SK-N-SH (cell line): ENCODE data around the gene AGXT2. TPM values are rescaled to one million over a fixed set of nuclear protein-coding genes. Genes with fewer than 3 reads are reported as not detected.

Source experiments
- CTCF ChIA-PET: fragments of 300-600, 350-600 bp; formaldehyde crosslinking; extraction: SDS; loops from one replicate; lab custom pipeline; 2021; lab: Yijun Ruan, JAX
- POLR2A ChIA-PET: fragments of 350-600 bp; sonication (Branson Sonifier 250); formaldehyde crosslinking; extraction: SDS; loops from one replicate; lab custom pipeline; 2020; ENCODE audit warnings: antibody characterized with exemption, inconsistent platforms; lab: Yijun Ruan, JAX
- DNase-seq: peaks from one replicate; pipeline ENCODE4 v3.0.0; 2012
- H2AFZ ChIP-seq: fragments of 200-600 bp; sonication (generic); 2 replicates; pipeline ENCODE4 v1.8.1; 2016; ENCODE audit warnings: antibody characterized with exemption, mild to moderate bottlenecking, low read depth
- H3F3A ChIP-seq: fragments of 200-600 bp; sonication (generic); replicated peaks from 2 replicates; pipeline ENCODE3; 2016; ENCODE audit warnings: antibody characterized with exemption, mild to moderate bottlenecking; ENCODE audit not compliant: insufficient read depth
- H3K27ac ChIP-seq, 2 experiments: fragments of 200-500 bp in 1 of 2; fragments of 200-600 bp in 1 of 2; sonication (Bioruptor generic) in 1 of 2; sonication (generic), shearing (Covaris generic) in 1 of 2; 2 replicates each; pipeline versions ENCODE4 v1.5.1 to v1.6.1; 2014 to 2016; ENCODE audit warnings: low read depth in 2 of 2, inconsistent platforms in 1 of 2, low read length in 1 of 2, mild to moderate bottlenecking in 1 of 2, mixed read lengths in 1 of 2
- H3K27me3 ChIP-seq: fragments of 200-600 bp; sonication (generic), shearing (Covaris generic); 2 replicates; pipeline ENCODE4 v1.6.1; 2016; ENCODE audit warnings: mixed run types; ENCODE audit not compliant: insufficient read depth
- H3K36me3 ChIP-seq, 2 experiments: fragments of 200-500 bp in 1 of 2; fragments of 200-600 bp in 1 of 2; sonication (Bioruptor generic) in 1 of 2; sonication (generic) in 1 of 2; replicated peaks in 1 of 2; 2 replicates each; pipeline versions ENCODE3 to v1.5.1; 2014 to 2016; ENCODE audit warnings: low read length in 1 of 2, mild to moderate bottlenecking in 1 of 2; ENCODE audit not compliant: insufficient read depth in 2 of 2, control insufficient read depth in 1 of 2
- H3K4me1 ChIP-seq, 2 experiments: fragments of 200-500 bp in 1 of 2; fragments of 200-600 bp in 1 of 2; sonication (Bioruptor generic) in 1 of 2; sonication (generic), shearing (Covaris generic) in 1 of 2; 2 replicates each; pipeline versions ENCODE4 v1.5.1 to v1.6.1; 2014 to 2016; ENCODE audit warnings: low read depth in 1 of 2, low read length in 1 of 2, mixed run types in 1 of 2; ENCODE audit not compliant: insufficient read depth in 2 of 2, control insufficient read depth in 1 of 2
- H3K4me2 ChIP-seq: fragments of 200-600 bp; sonication (generic), shearing (Covaris generic); 2 replicates; pipeline ENCODE4 v1.6.1; 2017; ENCODE audit warnings: mixed run types
- H3K4me3 ChIP-seq, 2 experiments: fragments of 200-500 bp in 1 of 2; fragments of 200-600 bp in 1 of 2; sonication (Bioruptor generic) in 1 of 2; sonication (generic), shearing (Covaris generic) in 1 of 2; 2 replicates each; pipeline versions ENCODE4 v1.5.1 to v1.8.1; 2014 to 2016; ENCODE audit warnings: low read depth in 2 of 2, inconsistent platforms in 1 of 2, low read length in 1 of 2, mild to moderate bottlenecking in 1 of 2, mixed read lengths in 1 of 2, moderate library complexity in 1 of 2
- H3K79me2 ChIP-seq: fragments of 200-600 bp; sonication (generic); 2 replicates; pipeline ENCODE4 v1.8.1; 2017; ENCODE audit warnings: mild to moderate bottlenecking; ENCODE audit not compliant: insufficient read depth
- H3K9ac ChIP-seq: fragments of 200-600 bp; sonication (generic); 2 replicates; pipeline ENCODE4 v1.6.1; 2017; ENCODE audit warnings: mixed run types
- H3K9me2 ChIP-seq: fragments of 200-600 bp; sonication (generic); 2 replicates; pipeline ENCODE4 v1.6.1; 2017; ENCODE audit warnings: mixed run types
- H3K9me3 ChIP-seq: fragments of 200-600 bp; sonication (generic); 2 replicates; pipeline ENCODE4 v1.6.1; 2017; ENCODE audit warnings: mixed run types, mild to moderate bottlenecking, moderate library complexity
- H4K20me1 ChIP-seq: fragments of 200-600 bp; sonication (generic); 2 replicates; pipeline ENCODE4 v1.6.1; 2017; ENCODE audit warnings: mild to moderate bottlenecking, mixed run types; ENCODE audit not compliant: insufficient read depth
- CTCF ChIP-seq: fragments of 200-600 bp; sonication (generic); IDR thresholded peaks from 2 replicates; pipeline ENCODE4 v1.6.1; 2017; ENCODE audit warnings: antibody characterized with exemption, mild to moderate bottlenecking, moderate library complexity
- ELF1 ChIP-seq: IDR thresholded peaks from 2 replicates; pipeline ENCODE4 v1.4.0; 2012
- EZH2phosphoT487 ChIP-seq: fragments of 200-600 bp; sonication (generic); IDR thresholded peaks from 2 replicates; pipeline ENCODE4 v1.6.1; 2017; ENCODE audit warnings: low read depth, mixed run types, mild to moderate bottlenecking, antibody characterized with exemption, moderate library complexity, borderline replicate concordance
- JUND ChIP-seq: IDR thresholded peaks from 2 replicates; pipeline ENCODE4 v1.4.0; 2012
- MXI1 ChIP-seq: IDR thresholded peaks from 2 replicates; pipeline ENCODE4 v1.6.1; 2012; ENCODE audit warnings: mild to moderate bottlenecking, low read depth, low read length, improper control_type of control experiment
- RAD21 ChIP-seq: IDR thresholded peaks from 2 replicates; pipeline ENCODE4 v1.6.1; 2012; ENCODE audit warnings: mild to moderate bottlenecking, low read length
- RFX5 ChIP-seq: IDR thresholded peaks from 2 replicates; pipeline ENCODE4 v1.6.1; 2012; ENCODE audit warnings: mild to moderate bottlenecking, improper control_type of control experiment, low read length
- RXRA ChIP-seq: IDR thresholded peaks from 2 replicates; pipeline ENCODE4 v1.4.0; 2012; ENCODE audit warnings: low read depth, mild to moderate bottlenecking, borderline replicate concordance
- SIN3A ChIP-seq: IDR thresholded peaks from 2 replicates; pipeline ENCODE4 v1.6.1; 2012; ENCODE audit warnings: low read depth, mild to moderate bottlenecking, low read length, moderate library complexity, borderline replicate concordance
- SMC3 ChIP-seq: IDR thresholded peaks from 2 replicates; pipeline ENCODE4 v1.6.1; 2012; ENCODE audit warnings: low read depth, low read length, improper control_type of control experiment
- TEAD4 ChIP-seq: IDR thresholded peaks from 2 replicates; pipeline ENCODE4 v1.4.0; 2012; ENCODE audit warnings: mild to moderate bottlenecking, borderline replicate concordance; ENCODE audit not compliant: insufficient read depth
- USF1 ChIP-seq: IDR thresholded peaks from 2 replicates; pipeline ENCODE4 v1.4.0; 2012; ENCODE audit warnings: low read depth, borderline replicate concordance
- USF2 ChIP-seq: fragments of 150-350 bp; IDR thresholded peaks from 2 replicates; pipeline ENCODE4 v1.6.1; 2017; ENCODE audit warnings: antibody characterized with exemption, low read length, low read depth, borderline replicate concordance
- YY1 ChIP-seq: IDR thresholded peaks from 2 replicates; pipeline ENCODE4 v1.4.0; 2012; ENCODE audit warnings: low read depth, mild to moderate bottlenecking
- ZBTB33 ChIP-seq: IDR thresholded peaks from 2 replicates; pipeline ENCODE4 v1.4.0; 2012; ENCODE audit warnings: low read depth, borderline replicate concordance
- WGBS: methylation state at CpG from one replicate; pipeline ENCODE4 v1.1.6; 2017; ENCODE audit warnings: low lambda C conversion rate; 5-methylcytosine and 5-hydroxymethylcytosine counted together
- polyA plus RNA-seq, 3 experiments: library from polyadenylated mRNA; depleted of rRNA; stranded (reverse); fragments of >200 nt; gene quantifications; 2 replicates each; pipeline ENCODE4 v1.2.3, GENCODE V29; 2012
- TF ChIP-seq, protein P1 (sequence below): IDR thresholded peaks from 2 replicates; pipeline ENCODE4; 2012

AGXT2 gene
- polyA plus RNA-seq, 1 of the 3 experiments (the other 2 are of a cell fraction), result not detected

DNA sequence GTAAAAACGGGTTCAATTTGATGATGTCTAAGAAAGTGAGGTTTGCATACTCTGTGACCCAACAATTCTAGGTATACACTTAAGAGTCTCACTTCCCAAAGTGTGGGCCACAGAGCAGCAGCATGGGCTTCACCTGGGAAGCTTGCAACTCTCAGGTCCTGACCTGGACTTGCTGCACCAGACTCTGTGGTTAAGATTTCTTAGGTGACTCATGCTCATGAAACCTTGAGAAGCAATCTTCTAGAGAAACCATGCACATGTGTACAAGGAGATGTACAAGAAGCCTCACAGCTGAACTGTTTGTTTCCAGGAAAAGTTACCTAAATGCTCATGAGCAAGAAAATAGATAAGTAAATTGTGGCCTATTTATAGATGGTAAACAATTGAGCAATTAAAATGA lies 88.4 kb downstream of the AGXT2 start:
- POLR2A ChIA-PET, result no interaction called here
- Histone ChIP-seq H3K9me3 (no peaks in the 10 kb centered on the region), H2AFZ (no peak overlapping the region), H3F3A (peaks cover 16% of the 10 kb centered on the region), H3K4me3 (no peak overlapping the region), H3K27ac (no peak overlapping the region), H3K9me2 (no peaks in the 10 kb centered on the region), H3K4me2 (no peak overlapping the region)
- WGBS, result 86% methylated on average over 1 of the region's 1 CpG
- CTCF ChIA-PET, result interaction anchor here (1.0 to 2.2 kb wide), 5 partner anchors 8 to 27 kb away, joined by 4 to 7 read pairs (median 5); no protein-coding TSS in a partner anchor
- no peak for DNase-seq
- no peak for TF ChIP-seq YY1
- TF ChIP-seq ZBTB33, result no peak
- no peak for TF ChIP-seq SIN3A
- no peak for TF ChIP-seq RFX5
- no peak for TF ChIP-seq SMC3
- no peak for TF ChIP-seq USF1
- TF ChIP-seq ELF1, result no peak
- no peak for TF ChIP-seq JUND
- no peak for TF ChIP-seq MXI1
- TF ChIP-seq, protein P1, sequence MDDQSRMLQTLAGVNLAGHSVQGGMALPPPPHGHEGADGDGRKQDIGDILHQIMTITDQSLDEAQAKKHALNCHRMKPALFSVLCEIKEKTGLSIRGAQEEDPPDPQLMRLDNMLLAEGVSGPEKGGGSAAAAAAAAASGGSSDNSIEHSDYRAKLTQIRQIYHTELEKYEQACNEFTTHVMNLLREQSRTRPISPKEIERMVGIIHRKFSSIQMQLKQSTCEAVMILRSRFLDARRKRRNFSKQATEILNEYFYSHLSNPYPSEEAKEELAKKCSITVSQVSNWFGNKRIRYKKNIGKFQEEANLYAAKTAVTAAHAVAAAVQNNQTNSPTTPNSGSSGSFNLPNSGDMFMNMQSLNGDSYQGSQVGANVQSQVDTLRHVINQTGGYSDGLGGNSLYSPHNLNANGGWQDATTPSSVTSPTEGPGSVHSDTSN, result no peak
- TF ChIP-seq RAD21, result no peak
- no peak for TF ChIP-seq TEAD4
- no peak for TF ChIP-seq RXRA
- TF ChIP-seq USF2, result no peak
- TF ChIP-seq EZH2phosphoT487, result no peak
- no peak for TF ChIP-seq CTCF
- TF ChIP-seq, all 33 proteins: peak for 0
- H3K4me1 ChIP-seq, result no peaks in the 10 kb centered on the region
- no peak overlapping the region for H3K9ac ChIP-seq
- no peaks in the 10 kb centered on the region for H4K20me1 ChIP-seq
- H3K27me3 ChIP-seq, result no peaks in the 10 kb centered on the region
- no peaks in the 10 kb centered on the region for H3K79me2 ChIP-seq
- H3K36me3 ChIP-seq, result peaks cover 16 to 18% of the 10 kb centered on the region in 2 experiments
